Measurements from ENCODE around the gene UNC5B.

UNC5B gene

DNA sequence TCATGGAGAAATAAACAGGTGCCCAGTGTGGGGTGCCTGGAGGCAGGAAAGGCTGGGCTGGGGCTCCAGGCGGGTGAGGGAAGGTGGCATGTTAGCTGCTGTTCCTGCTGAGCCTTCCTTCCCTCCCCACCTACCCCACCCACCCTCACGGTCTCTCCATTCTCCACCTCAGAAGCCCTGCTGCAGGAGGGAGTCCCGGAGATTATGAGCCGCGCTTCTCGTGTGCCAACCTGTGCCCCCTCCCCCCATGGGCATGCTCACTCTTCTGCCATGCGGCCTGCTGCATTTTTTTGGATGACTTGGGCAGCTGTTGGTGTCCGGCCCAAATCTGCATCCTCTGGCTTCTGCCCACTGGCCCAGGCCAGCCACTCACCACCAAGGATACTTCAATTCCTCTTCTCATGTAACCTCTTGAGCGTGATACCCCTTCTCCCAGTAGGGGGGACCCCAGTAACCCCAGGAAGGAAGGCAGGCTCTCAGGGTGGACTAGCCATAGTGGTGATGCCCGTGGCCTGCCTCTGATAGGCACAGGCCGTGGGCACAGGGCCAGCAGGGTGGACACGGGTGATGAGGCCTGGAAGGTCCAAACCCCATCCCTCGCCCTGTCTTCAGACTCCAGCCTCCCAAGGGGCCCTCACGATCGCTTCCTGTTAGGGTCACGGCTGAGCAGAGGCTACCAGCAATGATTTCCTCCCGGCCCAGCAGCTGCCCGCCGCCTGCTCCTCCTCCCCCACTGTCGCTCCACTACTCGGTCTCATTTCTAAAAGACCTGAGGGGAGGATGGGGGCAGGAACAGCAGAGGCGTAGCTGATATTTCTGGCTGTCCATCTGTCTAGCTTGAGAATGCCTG, 27.8 kb downstream of the UNC5B start:
- no peak for DNase-seq

DNA sequence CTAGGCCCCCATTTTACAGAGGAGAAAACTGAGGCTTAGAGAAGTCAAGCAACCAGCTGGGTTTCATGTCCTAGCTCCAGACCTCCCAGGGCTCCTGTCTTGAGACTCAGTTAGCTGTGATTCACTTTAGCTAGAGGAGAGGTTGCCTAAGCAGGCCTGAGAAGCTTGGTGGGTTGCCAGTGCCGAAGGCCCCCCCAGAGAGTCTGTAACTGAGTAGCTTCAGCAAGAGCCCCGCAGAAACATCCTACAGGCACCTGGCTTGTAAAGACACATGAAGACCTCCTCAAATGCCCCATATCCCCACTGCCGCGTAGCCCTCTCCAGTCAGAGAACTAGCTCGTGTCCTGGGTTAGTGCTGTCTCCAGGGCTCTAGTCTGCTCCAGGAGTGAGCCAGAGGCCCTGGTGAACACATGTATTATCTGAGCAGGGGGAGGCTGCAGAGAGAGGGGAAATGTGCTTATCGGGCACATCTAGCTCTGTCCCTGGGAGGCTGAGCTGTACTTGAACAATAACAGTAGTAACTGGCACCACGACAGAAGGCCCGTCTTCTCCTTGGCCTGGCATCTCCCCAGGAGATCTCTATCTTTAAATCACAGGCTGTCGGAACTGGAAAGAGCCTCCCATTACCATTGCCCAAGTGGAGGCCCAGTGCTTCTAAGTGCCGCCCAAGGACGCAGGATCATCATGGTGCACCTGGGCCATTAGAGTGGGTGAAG, 28.9 kb downstream of the UNC5B start:
- DNase-seq: no peak

DNA sequence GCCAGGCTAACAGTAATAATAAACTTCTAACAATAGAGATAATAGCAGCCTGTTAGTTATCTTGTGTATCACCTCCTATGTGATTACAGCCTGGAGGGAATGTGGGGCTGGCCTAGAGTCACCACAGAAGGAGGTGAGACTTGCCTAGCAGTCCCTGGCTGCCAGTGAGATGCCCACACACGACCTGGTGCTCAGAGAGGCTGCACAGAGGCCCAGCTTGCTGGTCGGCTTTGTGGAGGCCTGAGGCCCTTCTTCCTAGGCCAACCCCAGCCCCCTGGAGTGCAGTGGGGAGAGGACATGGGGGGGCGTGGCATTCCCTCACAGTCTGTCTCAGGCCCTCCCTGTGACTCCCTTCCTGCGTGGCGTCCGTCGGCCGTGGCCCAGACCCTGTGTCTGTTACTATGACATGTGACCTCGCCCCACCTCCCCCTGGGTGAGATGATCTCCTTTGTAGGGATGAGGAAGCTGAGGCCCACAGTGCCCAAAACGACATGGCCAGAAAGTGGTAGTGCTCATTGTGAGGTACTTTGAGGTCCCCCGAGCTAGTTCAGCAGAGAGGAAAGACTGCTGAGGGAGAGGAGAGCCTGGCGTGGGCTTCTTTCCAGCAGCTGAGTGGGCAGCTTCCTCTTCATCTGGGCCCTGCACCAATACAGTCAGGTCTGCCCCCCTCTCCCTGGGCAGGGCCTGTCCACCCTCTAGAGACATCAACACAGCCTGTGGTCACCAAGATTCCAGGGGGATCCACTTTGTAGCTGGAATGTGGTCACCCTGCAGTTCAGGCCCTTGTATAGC, 29.7 kb downstream of the UNC5B start:
- no peak for DNase-seq

DNA sequence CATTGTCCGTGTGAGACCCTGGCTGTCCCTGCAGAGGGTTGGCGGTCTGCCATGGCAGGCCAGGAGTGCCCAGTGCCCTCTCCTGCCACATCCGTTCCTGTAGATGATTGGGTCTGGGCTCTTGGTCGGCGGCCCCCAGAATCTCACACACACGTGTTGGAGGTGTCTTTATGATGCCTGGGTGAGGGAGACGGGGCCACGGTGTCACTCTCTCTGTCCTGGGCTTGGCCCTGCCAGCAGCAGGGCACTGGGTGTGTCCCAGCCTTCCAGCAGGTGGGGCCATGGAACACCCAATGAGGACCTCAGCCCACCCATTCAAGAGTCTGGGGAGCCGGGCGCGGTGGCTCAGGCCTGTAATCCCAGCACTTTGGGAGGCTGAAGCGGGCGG, 30.2 kb downstream of the UNC5B start:
- DNase-seq: no peak

DNA sequence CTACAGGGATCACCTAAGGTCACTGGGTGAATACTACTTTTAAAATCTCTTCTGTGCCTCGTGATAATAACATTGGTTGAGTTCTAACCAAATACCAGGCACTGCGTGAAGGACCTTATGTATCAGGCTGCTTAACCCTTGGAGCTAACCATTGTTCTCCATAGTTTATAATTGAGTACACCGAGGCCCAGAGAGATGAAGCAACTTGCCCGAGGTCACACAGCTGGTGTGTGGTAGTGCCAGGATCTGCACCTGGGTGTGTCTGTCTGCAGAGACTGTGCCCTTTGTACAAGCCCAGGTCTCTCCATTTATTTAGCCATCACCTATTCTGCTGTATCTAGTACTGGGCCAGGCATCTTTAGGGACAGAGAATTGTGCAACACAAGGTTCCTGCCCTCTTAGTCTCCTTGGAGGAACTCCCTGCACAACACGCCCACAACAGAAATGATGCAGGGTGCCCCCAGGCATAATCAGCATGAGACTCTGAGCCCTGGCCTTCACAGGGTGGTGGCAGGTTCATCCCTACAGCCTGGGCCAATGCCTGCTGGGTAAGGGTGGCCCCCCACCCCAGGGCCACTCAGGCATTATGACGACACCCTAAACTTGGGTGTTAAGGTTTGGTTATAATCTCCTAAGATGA, 31.5 kb downstream of the UNC5B start:
- DNase-seq: no peak

DNA sequence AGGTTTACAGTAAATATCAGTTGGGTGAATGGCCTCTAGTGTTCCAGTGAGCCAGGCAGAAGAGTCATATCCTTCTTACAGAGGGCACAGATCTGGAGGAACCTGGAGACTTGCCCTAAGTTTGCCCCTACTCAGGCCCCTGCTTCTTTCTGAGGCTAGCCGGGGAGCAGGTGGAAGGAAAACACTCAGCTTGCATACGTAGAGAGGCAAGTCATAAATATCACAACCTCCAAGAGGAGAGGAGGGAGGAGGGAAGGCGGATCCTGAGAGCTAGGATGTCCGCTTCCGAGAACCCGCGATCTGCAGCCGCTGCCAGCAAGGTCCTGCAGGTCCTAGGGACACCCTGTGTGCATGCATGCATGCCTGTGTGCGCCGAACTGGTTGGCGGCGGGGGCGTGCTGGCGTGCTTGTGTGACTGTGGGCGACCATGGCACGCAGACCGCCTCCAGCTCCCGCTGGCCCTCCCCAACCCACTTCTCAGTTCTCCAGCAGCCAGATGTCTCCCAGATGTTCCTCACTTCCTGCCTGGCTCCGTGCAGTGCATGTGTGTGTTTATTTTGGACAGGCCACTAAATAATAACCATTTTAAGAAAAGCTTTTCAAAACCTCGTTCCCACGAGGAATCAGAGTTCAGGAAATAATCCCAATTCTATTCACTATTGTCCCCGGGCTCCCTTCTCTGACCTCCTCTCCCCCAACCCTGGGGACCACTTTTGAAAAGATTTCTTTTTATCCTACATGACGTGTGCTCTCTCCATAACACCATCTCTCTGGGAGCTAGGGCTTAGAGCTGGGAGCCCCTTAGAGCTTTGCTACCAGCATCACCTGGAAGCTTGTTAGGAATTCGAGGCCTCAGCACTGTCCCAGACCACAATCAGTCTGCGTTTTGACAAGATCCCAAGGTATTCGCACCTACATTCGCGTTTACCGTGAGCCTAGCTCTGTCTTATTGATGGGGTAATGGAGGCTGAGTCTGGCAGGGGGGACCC, 32.4 kb downstream of the UNC5B start:
- DNase-seq: no peak

DNA sequence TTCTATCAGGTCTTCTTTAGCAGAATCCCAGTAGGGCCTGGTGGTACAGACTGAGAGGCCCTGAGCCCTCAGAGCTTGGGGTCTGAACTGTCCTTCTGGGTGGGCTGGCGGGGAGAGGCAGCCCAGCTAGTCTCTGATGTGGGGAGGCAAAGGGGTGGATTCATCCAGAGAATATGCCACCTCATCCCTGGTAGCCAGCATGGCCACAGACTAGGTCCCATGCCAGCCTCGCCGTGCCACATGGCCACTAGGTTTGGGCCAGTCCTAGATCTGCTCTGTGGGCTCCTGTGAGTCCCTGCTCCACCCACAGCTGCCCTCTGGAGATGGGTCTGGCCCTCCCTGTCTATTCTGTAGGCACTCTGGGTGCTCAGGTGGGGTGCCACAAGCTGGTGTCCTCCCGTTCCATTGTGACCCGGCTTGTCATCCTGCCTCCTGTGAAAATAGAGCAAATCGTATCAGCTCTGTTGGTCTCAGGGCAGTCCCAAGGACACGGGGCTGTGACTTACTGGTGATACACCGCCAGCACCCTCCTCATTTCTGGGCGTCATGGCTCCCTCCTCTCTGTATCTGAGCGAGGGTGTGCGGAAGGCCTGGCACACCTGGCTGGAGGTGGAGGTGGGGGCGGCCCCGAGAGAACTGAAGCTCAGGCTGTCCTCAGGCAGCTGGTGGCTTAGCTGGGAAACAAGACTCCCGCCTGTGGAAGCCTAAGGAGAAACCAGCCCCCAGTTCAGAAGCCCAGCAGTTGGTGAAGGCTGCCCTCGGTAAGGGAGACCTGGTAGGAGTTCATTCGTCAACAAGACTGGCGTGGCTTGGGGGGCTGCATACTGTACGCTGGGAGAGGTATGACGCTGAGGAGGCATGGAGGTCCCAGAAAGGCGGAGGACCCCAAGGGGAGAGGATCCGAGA, 33.3 kb downstream of the UNC5B start:
- no peak for DNase-seq

DNA sequence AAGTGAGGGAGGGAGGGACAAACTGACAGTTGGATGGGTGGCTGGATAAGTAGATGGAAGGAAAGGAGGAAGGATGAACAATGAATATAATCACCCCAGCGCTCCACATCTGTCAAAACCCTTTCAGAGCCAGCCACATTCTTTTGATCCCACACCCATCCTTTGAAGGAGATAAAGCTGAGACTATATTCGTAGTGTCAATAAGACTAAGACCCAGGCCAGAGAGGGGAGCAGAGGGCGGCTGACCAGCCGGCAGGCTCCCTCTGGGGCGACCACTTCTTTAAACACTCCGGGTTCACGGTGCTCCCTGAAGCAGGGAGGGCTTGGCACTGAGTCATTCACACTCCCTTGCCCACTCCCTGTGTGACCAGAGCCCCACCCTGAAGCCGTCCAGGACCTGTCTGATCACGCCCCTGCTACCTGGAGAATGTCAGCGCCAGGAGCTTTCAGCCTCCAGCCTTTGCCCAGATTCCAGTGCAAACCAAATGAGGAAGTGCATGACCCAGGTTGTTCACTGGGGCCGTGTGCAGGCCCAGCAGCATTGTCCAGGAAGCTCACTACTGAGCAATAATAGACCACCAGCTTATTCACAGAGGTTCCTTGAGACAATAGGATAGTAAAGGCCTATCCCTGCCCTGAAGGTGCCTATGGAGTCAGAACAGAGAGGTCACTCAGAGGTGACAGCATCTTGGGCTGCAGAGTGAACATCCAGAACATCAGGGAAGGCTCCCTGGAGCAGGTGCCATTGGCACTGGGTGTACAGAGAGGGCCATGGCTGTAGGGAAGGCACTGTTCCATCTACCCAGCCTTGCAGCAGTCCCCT, 34.4 kb downstream of the UNC5B start:
- DNase-seq: no peak

DNA sequence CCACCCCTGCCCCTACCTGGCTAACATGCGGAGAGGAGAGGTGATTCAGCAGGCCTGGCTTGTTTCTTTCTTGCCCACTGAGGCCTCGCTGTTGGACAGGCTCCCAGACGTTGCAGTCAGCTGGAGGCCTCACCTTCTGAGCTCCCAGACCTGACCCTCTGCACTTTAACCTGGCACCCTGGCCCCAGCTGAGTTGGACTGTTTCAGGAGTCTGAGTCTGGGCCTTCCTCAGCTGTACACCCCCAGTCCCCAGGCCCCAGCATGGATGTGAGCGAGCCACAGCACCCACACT, 35.0 kb downstream of the UNC5B start:
- DNase-seq: no peak

DNA sequence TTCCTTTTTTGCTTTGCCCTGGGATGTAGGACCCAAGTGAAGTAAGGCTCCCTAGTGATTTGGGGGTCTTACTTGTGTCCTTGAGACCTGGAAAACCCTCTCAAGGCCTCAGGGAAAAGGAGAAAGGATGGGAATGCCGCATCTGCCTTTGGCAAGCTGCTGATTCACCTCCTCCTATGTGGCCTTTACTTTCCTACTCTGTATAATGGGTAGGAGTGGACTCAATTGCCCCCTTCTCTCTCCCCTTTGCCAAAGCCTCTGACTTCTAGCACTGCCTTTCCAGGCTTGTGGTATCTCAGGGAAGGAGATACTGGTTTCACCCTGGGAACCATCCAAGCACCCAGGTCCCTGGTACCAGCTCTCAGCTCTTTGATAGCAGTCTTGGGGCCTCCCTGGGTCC, 35.4 kb downstream of the UNC5B start:
- DNase-seq: no peak

DNA sequence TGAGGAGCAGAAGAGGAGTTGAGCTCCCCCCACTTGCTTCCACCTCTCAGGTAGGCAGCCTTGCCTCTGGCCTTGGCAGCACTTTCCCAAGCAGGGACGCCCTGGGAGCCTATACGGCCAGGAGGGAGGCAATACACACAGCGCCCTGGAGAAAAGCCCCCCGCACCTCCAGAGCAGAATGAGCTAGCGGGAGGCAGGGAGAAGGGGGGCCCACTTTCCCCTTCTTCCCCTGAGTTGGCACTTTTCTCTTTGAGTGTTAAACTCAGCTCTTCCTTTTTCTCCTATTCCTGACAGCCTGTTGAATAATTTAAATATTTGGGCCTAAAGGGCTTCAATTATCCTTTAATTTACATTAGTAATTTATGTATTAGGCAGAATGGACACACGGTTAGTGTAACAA, 35.8 kb downstream of the UNC5B start:
- DNase-seq: no peak

DNA sequence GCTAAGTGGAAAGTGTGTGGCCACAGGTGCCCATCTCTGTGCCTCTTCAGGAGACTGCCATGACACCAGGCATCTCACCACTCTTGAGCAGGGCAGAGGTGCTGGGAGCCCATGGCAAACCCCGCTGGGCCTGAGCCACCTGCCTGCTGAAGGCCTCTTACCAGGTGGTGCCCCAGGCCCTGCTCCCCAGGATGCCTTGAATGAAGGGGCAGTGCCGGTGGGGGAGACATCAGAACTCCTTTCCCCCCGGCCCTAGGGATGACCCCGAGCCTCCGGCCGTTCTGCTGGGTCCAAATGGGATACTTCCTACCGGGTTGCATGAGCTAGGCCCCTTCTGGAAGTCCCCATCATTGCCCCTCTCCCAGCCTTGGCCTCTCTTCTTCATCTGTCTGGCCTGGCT, 37.6 kb downstream of the UNC5B start:
- DNase-seq: no peak

DNA sequence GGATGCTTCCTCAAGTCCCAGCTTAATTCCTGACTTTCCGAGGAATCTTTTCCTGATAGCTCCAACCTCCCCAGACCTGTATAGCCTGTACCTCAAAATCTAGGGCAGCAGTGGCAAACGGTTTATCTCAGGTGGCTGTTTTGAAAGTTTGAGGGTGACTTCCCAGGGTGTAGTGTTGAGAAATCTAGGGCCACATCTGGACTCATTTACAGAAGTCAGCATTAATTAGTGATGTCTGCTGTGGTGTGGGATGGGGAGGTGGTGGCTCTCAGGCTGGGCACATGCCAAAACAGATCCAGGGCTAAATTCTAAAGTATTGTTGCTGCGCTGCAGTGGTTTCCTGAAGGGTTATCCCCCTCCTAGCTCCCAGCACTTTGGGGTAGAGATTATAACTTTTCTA, 38.0 kb downstream of the UNC5B start:
- DNase-seq: no peak

DNA sequence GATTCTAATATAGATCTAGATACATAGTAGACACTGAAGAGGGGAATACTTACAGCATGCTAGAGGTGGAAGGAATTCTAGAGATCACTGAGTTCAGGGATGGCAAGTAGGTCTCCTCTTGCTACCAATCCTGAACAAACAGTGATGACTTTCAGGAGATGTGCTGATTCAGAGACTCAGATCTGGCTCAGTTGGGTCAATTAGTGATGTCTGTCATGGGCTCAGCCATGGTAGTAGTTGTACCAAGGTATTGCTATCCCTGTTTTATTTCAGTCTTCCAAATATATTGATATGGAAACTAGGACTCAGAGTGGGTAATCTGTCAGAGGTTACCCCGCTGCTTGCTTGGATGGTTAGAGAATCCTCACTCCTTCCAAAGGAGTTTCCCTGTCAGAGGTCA, 38.5 kb downstream of the UNC5B start:
- DNase-seq: no peak

DNA sequence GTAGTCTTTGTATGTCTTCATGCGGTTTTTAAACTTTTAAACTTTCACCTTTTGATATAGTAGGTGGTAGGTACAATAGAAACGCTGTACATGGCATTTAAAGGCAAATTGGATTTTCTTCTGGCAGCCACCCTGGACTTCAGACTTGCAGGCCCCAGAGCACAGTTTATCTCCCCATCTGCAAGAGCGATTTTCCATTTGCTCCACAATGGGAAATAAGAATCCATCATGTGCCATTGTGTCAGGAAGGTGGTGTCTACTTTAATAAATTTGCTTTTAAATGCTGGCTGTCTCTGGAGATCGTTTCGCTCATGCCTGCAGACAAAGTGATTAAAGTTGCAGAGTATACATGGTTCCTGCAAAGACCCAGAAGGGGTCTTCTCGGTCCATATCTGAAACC, 38.9 kb downstream of the UNC5B start:
- DNase-seq: no peak

DNA sequence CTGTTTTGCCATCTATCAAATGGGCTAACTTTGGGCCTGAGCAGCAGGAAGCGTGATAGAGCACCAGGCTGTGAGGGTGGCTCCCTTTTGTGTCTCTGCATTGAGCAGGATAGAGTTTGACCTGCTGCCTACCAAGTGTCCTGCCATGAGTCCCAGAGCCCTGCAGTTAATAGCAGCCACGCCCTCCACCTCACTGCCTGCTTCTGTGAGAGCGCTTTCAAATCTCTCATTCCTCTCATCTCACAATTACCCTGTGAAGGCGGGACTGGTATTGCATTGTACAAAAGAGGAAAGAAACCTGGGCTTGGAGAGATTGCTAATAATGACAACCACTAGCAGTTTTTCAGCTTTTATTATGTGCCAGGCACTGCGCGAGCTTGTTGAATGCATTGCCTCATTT, 39.9 kb downstream of the UNC5B start:
- no peak for DNase-seq

DNA sequence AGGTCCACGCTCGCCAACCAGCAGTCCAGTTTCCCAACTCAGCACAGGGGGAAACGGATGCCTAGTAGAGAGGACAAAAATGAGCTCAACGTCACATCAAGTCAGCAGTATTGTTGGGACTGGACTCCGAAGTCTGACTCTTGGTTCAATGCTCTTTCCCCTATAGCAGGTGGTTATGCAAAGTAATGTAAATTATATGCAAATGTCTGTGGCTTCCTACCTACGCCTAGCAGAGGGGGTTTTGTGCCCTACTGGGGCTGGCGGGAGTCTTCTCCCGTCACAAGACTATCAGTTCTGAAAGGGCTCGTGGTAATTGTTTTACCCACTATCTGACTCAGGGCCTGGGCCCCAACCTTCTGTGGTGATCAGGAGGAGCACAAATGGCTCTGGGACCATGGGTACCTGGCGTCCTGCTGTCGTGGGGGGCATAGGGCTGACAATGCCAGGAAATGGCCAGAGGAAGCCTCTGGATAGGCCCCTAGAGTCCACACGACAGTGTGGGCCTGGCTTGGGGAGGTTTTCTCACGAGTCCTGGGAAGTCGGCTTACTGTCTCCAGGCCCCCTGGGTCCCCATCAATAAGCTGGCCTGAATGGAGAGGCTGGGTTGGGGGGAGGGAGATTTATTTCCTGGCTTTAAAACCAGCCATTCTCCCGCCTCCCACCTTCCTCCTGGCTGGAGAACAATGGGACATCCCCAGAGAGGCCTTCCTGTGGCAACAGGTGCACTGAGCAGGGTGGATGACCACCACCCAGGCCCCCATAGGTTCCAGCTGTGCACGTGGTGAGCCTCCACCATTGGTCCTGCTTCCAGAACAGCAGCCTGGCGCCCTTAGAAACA, 41.8 kb downstream of the UNC5B start:
- no peak for DNase-seq

DNA sequence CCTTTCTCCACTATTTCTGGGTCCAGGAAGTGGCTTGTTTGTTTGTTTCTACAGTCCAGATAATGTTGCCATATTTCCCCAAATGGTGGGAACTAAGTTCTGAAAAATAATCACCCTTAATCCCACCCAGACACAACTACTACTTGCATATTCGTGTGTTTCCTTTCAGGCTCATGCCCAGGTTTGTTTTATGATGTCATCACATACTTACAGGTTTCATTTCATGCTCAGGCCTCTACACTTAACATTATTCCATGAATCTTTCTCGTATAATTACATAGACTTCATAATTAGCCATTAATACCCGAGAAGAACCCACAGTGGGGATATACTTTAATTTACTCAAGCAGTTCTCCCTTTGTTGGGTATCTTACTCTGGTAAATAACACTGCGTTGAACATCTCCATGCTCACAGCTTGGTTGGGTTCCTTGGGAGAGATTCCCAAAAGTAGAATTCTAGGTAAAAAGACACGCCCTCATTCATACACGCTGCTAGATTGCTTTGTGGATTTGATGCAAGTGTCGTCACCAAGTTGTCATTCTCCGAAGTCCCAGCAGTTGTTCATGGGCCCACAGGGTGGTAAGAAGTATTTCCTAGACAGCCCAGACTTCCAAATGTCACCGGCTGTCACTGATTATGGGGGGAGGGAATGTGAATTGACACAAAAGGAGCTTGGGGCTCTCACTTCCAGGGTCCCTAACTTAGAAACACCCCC, 42.6 kb downstream of the UNC5B start:
- no peak for DNase-seq

DNA sequence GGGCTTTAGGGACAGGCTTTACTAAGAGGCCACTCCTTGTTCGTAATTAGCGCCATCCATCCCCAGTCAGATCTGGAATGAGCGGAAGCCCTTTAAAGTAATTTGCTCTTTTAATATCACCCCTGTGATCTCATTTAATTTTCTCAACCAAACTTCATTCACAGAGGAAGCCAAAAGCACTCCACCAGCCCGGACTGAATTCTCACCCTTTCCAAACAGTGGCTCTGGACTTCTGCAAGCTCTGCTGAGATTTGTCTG, 43.1 kb downstream of the UNC5B start:
- DNase-seq: no peak

All from GF-D8 (cell line).